ENCODE data around the gene ADAR.

The ADAR gene

GRCh38 chr1:154556422-154556821 lies 51.6 kb downstream of the ADAR start:
- DNase-seq, result no peak

- DNase-seq, result no peak
Observed at GRCh38 chr1:154553056-154554030, 54.6 kb downstream of the ADAR start.

GRCh38 chr1:154552036-154552435 lies 56.0 kb downstream of the ADAR start:
- no peak for DNase-seq

GRCh38 chr1:154551474-154551873 lies 56.5 kb downstream of the ADAR start:
- no peak for DNase-seq

- DNase-seq, result no peak
Observed at GRCh38 chr1:154550657-154551056, 57.3 kb downstream of the ADAR start.

- no peak for DNase-seq
Observed at GRCh38 chr1:154550070-154550469, 57.9 kb downstream of the ADAR start.

- DNase-seq, result no peak
Observed at GRCh38 chr1:154549202-154549770, 58.7 kb downstream of the ADAR start.

- DNase-seq, result no peak
Observed at GRCh38 chr1:154548028-154548427, 60.0 kb downstream of the ADAR start.

GRCh38 chr1:154547105-154547732 lies 60.8 kb downstream of the ADAR start:
- DNase-seq, result no peak

GRCh38 chr1:154546264-154547063 lies 61.5 kb downstream of the ADAR start:
- DNase-seq, result peak; percentile 60 to 74

GRCh38 chr1:154541231-154541630 lies 66.8 kb downstream of the ADAR start:
- no peak for DNase-seq

- no peak for DNase-seq
Observed at GRCh38 chr1:154539486-154540483, 68.2 kb downstream of the ADAR start.

GRCh38 chr1:154536570-154536969 lies 71.4 kb downstream of the ADAR start:
- no peak for DNase-seq

- DNase-seq, result no peak
Observed at GRCh38 chr1:154533952-154534844, 73.8 kb downstream of the ADAR start.

All from inflammatory macrophage (primary cell).